ENCODE data around the gene TUFT1. TPM values are rescaled to one million over a fixed set of nuclear protein-coding genes. Genes with fewer than 3 reads are reported as not detected.

The TUFT1 gene
- total RNA-seq, 1 experiment from 2014 or later = 7.9 TPM

DNA sequence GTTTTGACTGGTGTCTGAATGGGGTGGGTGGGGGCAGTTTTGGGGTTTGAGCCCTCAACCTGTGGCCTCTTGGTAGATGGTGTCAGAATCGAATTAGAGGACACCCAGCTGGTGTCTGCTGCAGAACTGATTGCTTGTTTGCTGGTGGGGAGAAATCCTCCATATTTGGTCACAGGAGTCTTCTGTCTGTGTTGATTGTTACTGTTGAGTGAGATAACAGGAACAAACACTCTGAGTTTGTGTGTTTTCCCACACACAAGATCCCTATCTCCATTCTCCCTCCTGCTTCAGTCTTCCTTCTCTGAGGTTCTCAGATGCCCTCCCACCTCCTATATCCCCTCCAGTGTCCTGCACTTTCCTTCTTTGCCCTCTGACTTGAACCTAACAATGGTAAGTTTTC lies 48.0 kb upstream of the TUFT1 start:
- Mint-ChIP-seq H3K9me3 (no peaks in the 10 kb centered on the region), H3K27me3 (ENCODE audit: low read depth) (no peaks in the 10 kb centered on the region; the same call in 1 of the 2 replicates), H3K36me3 (no peaks in the 10 kb centered on the region), H3K4me1 (peaks cover 4% of the 10 kb centered on the region; the same call in 1 of the 2 replicates), H3K27ac (no peak overlapping the region), H3K4me3 (no peak overlapping the region)
- ChIA-PET POLR2A (no interaction called here), CTCF (no interaction called here)
- DNase-seq (ENCODE audit: low spot score) = no peak
- no peak for TF ChIP-seq MYBL2 (CRISPR knock-in tag; IDR thresholded peaks at IDR 0.05)
- TF ChIP-seq, protein P1, sequence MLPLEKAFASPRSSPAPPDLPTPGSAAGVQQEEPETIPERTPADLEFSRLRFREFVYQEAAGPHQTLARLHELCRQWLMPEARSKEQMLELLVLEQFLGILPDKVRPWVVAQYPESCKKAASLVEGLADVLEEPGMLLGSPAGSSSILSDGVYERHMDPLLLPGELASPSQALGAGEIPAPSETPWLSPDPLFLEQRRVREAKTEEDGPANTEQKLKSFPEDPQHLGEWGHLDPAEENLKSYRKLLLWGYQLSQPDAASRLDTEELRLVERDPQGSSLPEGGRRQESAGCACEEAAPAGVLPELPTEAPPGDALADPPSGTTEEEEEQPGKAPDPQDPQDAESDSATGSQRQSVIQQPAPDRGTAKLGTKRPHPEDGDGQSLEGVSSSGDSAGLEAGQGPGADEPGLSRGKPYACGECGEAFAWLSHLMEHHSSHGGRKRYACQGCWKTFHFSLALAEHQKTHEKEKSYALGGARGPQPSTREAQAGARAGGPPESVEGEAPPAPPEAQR (CRISPR knock-in tag; IDR thresholded peaks at IDR 0.05) = no peak
- no peak for TF ChIP-seq AR (CRISPR knock-in tag; IDR thresholded peaks at IDR 0.05)
- TF ChIP-seq, protein P2, sequence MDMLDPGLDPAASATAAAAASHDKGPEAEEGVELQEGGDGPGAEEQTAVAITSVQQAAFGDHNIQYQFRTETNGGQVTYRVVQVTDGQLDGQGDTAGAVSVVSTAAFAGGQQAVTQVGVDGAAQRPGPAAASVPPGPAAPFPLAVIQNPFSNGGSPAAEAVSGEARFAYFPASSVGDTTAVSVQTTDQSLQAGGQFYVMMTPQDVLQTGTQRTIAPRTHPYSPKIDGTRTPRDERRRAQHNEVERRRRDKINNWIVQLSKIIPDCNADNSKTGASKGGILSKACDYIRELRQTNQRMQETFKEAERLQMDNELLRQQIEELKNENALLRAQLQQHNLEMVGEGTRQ (CRISPR knock-in tag; IDR thresholded peaks at IDR 0.05) = no peak
- no peak for TF ChIP-seq ZBTB43 (CRISPR knock-in tag; IDR thresholded peaks at IDR 0.05)
- TF ChIP-seq IRF1 (CRISPR knock-in tag; IDR thresholded peaks at IDR 0.05) = no peak
- no peak for TF ChIP-seq GABPB1 (CRISPR knock-in tag; IDR thresholded peaks at IDR 0.05)
- no peak for TF ChIP-seq NR2C2 (CRISPR knock-in tag; IDR thresholded peaks at IDR 0.05)
- TF ChIP-seq, protein P3, sequence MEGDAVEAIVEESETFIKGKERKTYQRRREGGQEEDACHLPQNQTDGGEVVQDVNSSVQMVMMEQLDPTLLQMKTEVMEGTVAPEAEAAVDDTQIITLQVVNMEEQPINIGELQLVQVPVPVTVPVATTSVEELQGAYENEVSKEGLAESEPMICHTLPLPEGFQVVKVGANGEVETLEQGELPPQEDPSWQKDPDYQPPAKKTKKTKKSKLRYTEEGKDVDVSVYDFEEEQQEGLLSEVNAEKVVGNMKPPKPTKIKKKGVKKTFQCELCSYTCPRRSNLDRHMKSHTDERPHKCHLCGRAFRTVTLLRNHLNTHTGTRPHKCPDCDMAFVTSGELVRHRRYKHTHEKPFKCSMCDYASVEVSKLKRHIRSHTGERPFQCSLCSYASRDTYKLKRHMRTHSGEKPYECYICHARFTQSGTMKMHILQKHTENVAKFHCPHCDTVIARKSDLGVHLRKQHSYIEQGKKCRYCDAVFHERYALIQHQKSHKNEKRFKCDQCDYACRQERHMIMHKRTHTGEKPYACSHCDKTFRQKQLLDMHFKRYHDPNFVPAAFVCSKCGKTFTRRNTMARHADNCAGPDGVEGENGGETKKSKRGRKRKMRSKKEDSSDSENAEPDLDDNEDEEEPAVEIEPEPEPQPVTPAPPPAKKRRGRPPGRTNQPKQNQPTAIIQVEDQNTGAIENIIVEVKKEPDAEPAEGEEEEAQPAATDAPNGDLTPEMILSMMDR (IDR thresholded peaks at IDR 0.05) = no peak
- no peak for TF ChIP-seq ATF6 (CRISPR knock-in tag; IDR thresholded peaks at IDR 0.05)
- TF ChIP-seq AFF4 (CRISPR knock-in tag; IDR thresholded peaks at IDR 0.05; ENCODE audit: borderline replicate concordance) = no peak
- TF ChIP-seq ZNF219 (CRISPR knock-in tag; IDR thresholded peaks at IDR 0.05; ENCODE audit: borderline replicate concordance) = no peak
- no peak for TF ChIP-seq EMX1 (CRISPR knock-in tag; IDR thresholded peaks at IDR 0.05)
- no peak for TF ChIP-seq OVOL2 (CRISPR knock-in tag; IDR thresholded peaks at IDR 0.05; ENCODE audit: borderline replicate concordance)
- TF ChIP-seq E2F5 (CRISPR knock-in tag; IDR thresholded peaks at IDR 0.05) = no peak
- TF ChIP-seq ZNF138 (CRISPR knock-in tag; conservative IDR thresholded peaks at IDR 0.05) = no peak
- TF ChIP-seq FOXP1 (CRISPR knock-in tag; IDR thresholded peaks at IDR 0.05; ENCODE audit: borderline replicate concordance) = no peak
- no peak for TF ChIP-seq SMAD4 (CRISPR knock-in tag; IDR thresholded peaks at IDR 0.05)
- TF ChIP-seq, protein P4, sequence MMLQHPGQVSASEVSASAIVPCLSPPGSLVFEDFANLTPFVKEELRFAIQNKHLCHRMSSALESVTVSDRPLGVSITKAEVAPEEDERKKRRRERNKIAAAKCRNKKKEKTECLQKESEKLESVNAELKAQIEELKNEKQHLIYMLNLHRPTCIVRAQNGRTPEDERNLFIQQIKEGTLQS (CRISPR knock-in tag; conservative IDR thresholded peaks at IDR 0.05) = no peak
- no peak for TF ChIP-seq ZNF232 (CRISPR knock-in tag; IDR thresholded peaks at IDR 0.05)
- ATAC-seq = no peak

All from WTC11 (cell line).